ENCODE measurements around the gene GSTA5. TPM values are rescaled to one million over a fixed set of nuclear protein-coding genes. Genes with fewer than 3 reads are reported as not detected.
"Not testable (repeated sequence)": the region's sequence is repeated elsewhere in the genome, so short reads cannot be mapped to it uniquely, and the experiment has no call there.

GSTA5 gene
- total and polyA plus RNA-seq, 9 donors: not detected

GRCh38 chr6:52821842-52822241 is 18.8 kb downstream of the GSTA5 start:
- no peaks in the 10 kb centered on the region for H3K27me3 ChIP-seq (ENCODE audit: control insufficient read depth, insufficient read depth, low read length)
- H3K4me3 ChIP-seq (ENCODE audit: low read length): no peak overlapping the region
- no peak overlapping the region for H3K27ac ChIP-seq (ENCODE audit: low read length)
- no peaks in the 10 kb centered on the region for H3K4me1 ChIP-seq (ENCODE audit: control insufficient read depth, insufficient read depth, low read length)
- H3K36me3 ChIP-seq (ENCODE audit: control insufficient read depth, insufficient read depth, low read length): no peaks in the 10 kb centered on the region
- DNase-seq: no peak
- WGBS (ENCODE audit: insufficient coverage): 80% methylated on average over 1 of the region's 1 CpG
- H3K9me3 ChIP-seq (replicated peaks; ENCODE audit: control insufficient read depth, low read depth, low read length): no peaks in the 10 kb centered on the region

GRCh38 chr6:52820198-52820597 is 20.4 kb downstream of the GSTA5 start:
- Histone ChIP-seq H3K27ac (ENCODE audit: low read length) (no peak overlapping the region), H3K36me3 (ENCODE audit: control insufficient read depth, insufficient read depth, low read length) (no peaks in the 10 kb centered on the region), H3K4me3 (ENCODE audit: low read length) (no peak overlapping the region), H3K27me3 (ENCODE audit: control insufficient read depth, insufficient read depth, low read length) (no peaks in the 10 kb centered on the region), H3K4me1 (ENCODE audit: control insufficient read depth, insufficient read depth, low read length) (no peaks in the 10 kb centered on the region), H3K9me3 (replicated peaks; ENCODE audit: control insufficient read depth, low read depth, low read length) (no peaks in the 10 kb centered on the region)
- no peak for DNase-seq
- 67% methylated on average over 2 of the region's 2 CpGs for WGBS (ENCODE audit: insufficient coverage)

- Histone ChIP-seq H3K9me3 (replicated peaks; ENCODE audit: control insufficient read depth, low read depth, low read length) (no peaks in the 10 kb centered on the region), H3K36me3 (ENCODE audit: control insufficient read depth, insufficient read depth, low read length) (no peaks in the 10 kb centered on the region), H3K27ac (ENCODE audit: low read length) (no peak overlapping the region), H3K27me3 (ENCODE audit: control insufficient read depth, insufficient read depth, low read length) (no peaks in the 10 kb centered on the region), H3K4me1 (ENCODE audit: control insufficient read depth, insufficient read depth, low read length) (no peaks in the 10 kb centered on the region), H3K4me3 (ENCODE audit: low read length) (no peak overlapping the region)
- peak; percentile 15 for DNase-seq
- WGBS (ENCODE audit: insufficient coverage): 0% methylated on average over 2 of the region's 15 CpGs
Observed at GRCh38 chr6:52815167-52816092, 25.2 kb downstream of the GSTA5 start.

- H3K4me1 ChIP-seq (ENCODE audit: control insufficient read depth, insufficient read depth, low read length); DNase-seq; H3K27ac ChIP-seq (ENCODE audit: low read length); H3K36me3 ChIP-seq (ENCODE audit: control insufficient read depth, insufficient read depth, low read length); H3K4me3 ChIP-seq (ENCODE audit: low read length); H3K9me3 ChIP-seq (replicated peaks; ENCODE audit: control insufficient read depth, low read depth, low read length); H3K27me3 ChIP-seq (ENCODE audit: control insufficient read depth, insufficient read depth, low read length): not testable (repeated sequence)
- 100% methylated on average over 2 of the region's 3 CpGs for WGBS (ENCODE audit: insufficient coverage)
Observed at GRCh38 chr6:52814545-52814944, 26.1 kb downstream of the GSTA5 start.

- WGBS (ENCODE audit: insufficient coverage): 100% methylated on average over 2 of the region's 4 CpGs
- H3K4me1 ChIP-seq (ENCODE audit: control insufficient read depth, insufficient read depth, low read length); H3K4me3 ChIP-seq (ENCODE audit: low read length); H3K27me3 ChIP-seq (ENCODE audit: control insufficient read depth, insufficient read depth, low read length); DNase-seq; H3K9me3 ChIP-seq (replicated peaks; ENCODE audit: control insufficient read depth, low read depth, low read length); H3K36me3 ChIP-seq (ENCODE audit: control insufficient read depth, insufficient read depth, low read length); H3K27ac ChIP-seq (ENCODE audit: low read length): not testable (repeated sequence)
Observed at GRCh38 chr6:52809777-52810176, 30.8 kb downstream of the GSTA5 start.

GRCh38 chr6:52808660-52809059 is 32.0 kb downstream of the GSTA5 start:
- 94% methylated on average over 3 of the region's 5 CpGs for WGBS (ENCODE audit: insufficient coverage)
- H3K27me3 ChIP-seq (ENCODE audit: control insufficient read depth, insufficient read depth, low read length): no peaks in the 10 kb centered on the region
- H3K9me3 ChIP-seq (replicated peaks; ENCODE audit: control insufficient read depth, low read depth, low read length): no peaks in the 10 kb centered on the region
- H3K36me3 ChIP-seq (ENCODE audit: control insufficient read depth, insufficient read depth, low read length): no peaks in the 10 kb centered on the region
- DNase-seq: no peak
- H3K4me3 ChIP-seq (ENCODE audit: low read length): no peak overlapping the region
- no peaks in the 10 kb centered on the region for H3K4me1 ChIP-seq (ENCODE audit: control insufficient read depth, insufficient read depth, low read length)
- no peak overlapping the region for H3K27ac ChIP-seq (ENCODE audit: low read length)

GRCh38 chr6:52803668-52804255 is 36.9 kb downstream of the GSTA5 start, which contains the start of gene GSTA1:
GSTA1 (minus strand) TSS chr6:52803816; CDS start chr6:52799267, 4,549 bp downstream.
- not testable (repeated sequence) for H3K36me3 ChIP-seq (ENCODE audit: control insufficient read depth, insufficient read depth, low read length); H3K4me3 ChIP-seq (ENCODE audit: low read length); H3K9me3 ChIP-seq (replicated peaks; ENCODE audit: control insufficient read depth, low read depth, low read length); H3K27ac ChIP-seq (ENCODE audit: low read length); H3K27me3 ChIP-seq (ENCODE audit: control insufficient read depth, insufficient read depth, low read length); DNase-seq; H3K4me1 ChIP-seq (ENCODE audit: control insufficient read depth, insufficient read depth, low read length)
- WGBS (ENCODE audit: insufficient coverage): no CpG with 5 or more reads among the region's 5 CpGs

GRCh38 chr6:52802806-52803205 is 37.8 kb downstream of the GSTA5 start:
- DNase-seq: no peak
- no peaks in the 10 kb centered on the region for H3K4me1 ChIP-seq (ENCODE audit: control insufficient read depth, insufficient read depth, low read length)
- H3K27ac ChIP-seq (ENCODE audit: low read length): no peak overlapping the region
- no peak overlapping the region for H3K4me3 ChIP-seq (ENCODE audit: low read length)
- H3K9me3 ChIP-seq (replicated peaks; ENCODE audit: control insufficient read depth, low read depth, low read length): no peaks in the 10 kb centered on the region
- no peaks in the 10 kb centered on the region for H3K27me3 ChIP-seq (ENCODE audit: control insufficient read depth, insufficient read depth, low read length)
- WGBS (ENCODE audit: insufficient coverage): no CpG with 5 or more reads among the region's 1 CpG
- no peaks in the 10 kb centered on the region for H3K36me3 ChIP-seq (ENCODE audit: control insufficient read depth, insufficient read depth, low read length)

GRCh38 chr6:52801188-52801841 is 39.3 kb downstream of the GSTA5 start:
- Histone ChIP-seq H3K36me3 (ENCODE audit: control insufficient read depth, insufficient read depth, low read length) (no peaks in the 10 kb centered on the region), H3K4me3 (ENCODE audit: low read length) (no peak overlapping the region), H3K4me1 (ENCODE audit: control insufficient read depth, insufficient read depth, low read length) (no peaks in the 10 kb centered on the region), H3K9me3 (replicated peaks; ENCODE audit: control insufficient read depth, low read depth, low read length) (no peaks in the 10 kb centered on the region), H3K27ac (ENCODE audit: low read length) (no peak overlapping the region), H3K27me3 (ENCODE audit: control insufficient read depth, insufficient read depth, low read length) (no peaks in the 10 kb centered on the region)
- no CpG with 5 or more reads among the region's 2 CpGs for WGBS (ENCODE audit: insufficient coverage)
- no peak for DNase-seq

GRCh38 chr6:52799272-52799671 is 41.3 kb downstream of the GSTA5 start:
- not testable (repeated sequence) for H3K9me3 ChIP-seq (replicated peaks; ENCODE audit: control insufficient read depth, low read depth, low read length); H3K27me3 ChIP-seq (ENCODE audit: control insufficient read depth, insufficient read depth, low read length); H3K27ac ChIP-seq (ENCODE audit: low read length); H3K4me3 ChIP-seq (ENCODE audit: low read length); H3K36me3 ChIP-seq (ENCODE audit: control insufficient read depth, insufficient read depth, low read length); H3K4me1 ChIP-seq (ENCODE audit: control insufficient read depth, insufficient read depth, low read length); DNase-seq
- WGBS (ENCODE audit: insufficient coverage): no CpG with 5 or more reads among the region's 1 CpG

Data from muscle of leg (tissue), 11 donors.